HepG2 (cell line): ENCODE data around the gene CHMP1A. TPM values are rescaled to one million over a fixed set of nuclear protein-coding genes. Genes with fewer than 3 reads are reported as not detected.
"Not testable (repeated sequence)": the region's sequence is repeated elsewhere in the genome, so short reads cannot be mapped to it uniquely, and the experiment has no call there.

Experiments
- ATAC-seq: fragments of 200-7000 bp; cut with Tn5 transposase; 3 replicates; pipeline ENCODE4 v1.9.1; 2020; ENCODE audit warnings: mild to moderate bottlenecking, moderate library complexity
- BruUV-seq: library from RNA; stranded (reverse); fragments of 400-500 nt; replicated peaks from 2 replicates; lab custom pipeline; 2021; lab: Mats Ljungman, UMichigan
- CTCF ChIA-PET: fragments of 300-600 bp; formaldehyde crosslinking; extraction: SDS; loops from one replicate; lab custom pipeline; 2021; ENCODE audit warnings: low total read pairs, inconsistent platforms, low intra/inter-chr PET ratio; lab: Yijun Ruan, JAX
- POLR2A ChIA-PET: fragments of 350-600 bp; sonication (Branson Sonifier 250); formaldehyde crosslinking; loops from one replicate; lab custom pipeline; 2020; ENCODE audit warnings: antibody characterized with exemption, inconsistent platforms; lab: Yijun Ruan, JAX
- DNase-seq: peaks from one replicate; pipeline ENCODE4 v3.0.0-alpha.2; 2015; ENCODE audit warnings: low spot score
- FAIRE-seq: peaks from 3 replicates; lab custom pipeline; 2011; peaks lifted over from hg19 to GRCh38; lab: Jason Lieb, UNC
- H2AFZ ChIP-seq: one replicate; pipeline ENCODE4 v1.6.1; 2011; ENCODE audit warnings: low read length, inconsistent platforms
- H3K27ac ChIP-seq: fragments of 300-600 bp; 3 replicates; pipeline ENCODE4 v1.8.0; 2011; ENCODE audit warnings: mixed run types, mild to moderate bottlenecking, mixed read lengths, low read length, inconsistent platforms; ENCODE audit not compliant: insufficient read depth; ENCODE audit errors: extremely low read length
- H3K27me3 ChIP-seq, 2 experiments: fragments of 200-600 bp in 1 of 2; 2 replicates in 1 of 2; 3 replicates in 1 of 2; pipeline versions ENCODE4 v1.6.0 to v1.8.0; 2011; ENCODE audit warnings: low read length in 2 of 2, mild to moderate bottlenecking in 2 of 2, moderate library complexity in 2 of 2, inconsistent platforms in 1 of 2; ENCODE audit not compliant: insufficient read depth in 2 of 2, control insufficient read depth in 1 of 2
- H3K36me3 ChIP-seq, 2 experiments: fragments of 200-600 bp in 1 of 2; replicated peaks in 1 of 2; 2 replicates in 1 of 2; 3 replicates in 1 of 2; pipeline versions ENCODE4 v1.5.1 to v1.8.0; 2011; ENCODE audit warnings: low read length in 2 of 2, inconsistent platforms in 1 of 2; ENCODE audit not compliant: insufficient read depth in 2 of 2, control insufficient read depth in 1 of 2
- H3K4me1 ChIP-seq: 2 replicates; pipeline ENCODE4 v1.5.1; 2012; ENCODE audit warnings: low read length, inconsistent platforms; ENCODE audit not compliant: insufficient read depth
- H3K4me2 ChIP-seq: 2 replicates; pipeline ENCODE4 v1.6.0; 2011; ENCODE audit warnings: low read depth, low read length, inconsistent platforms
- H3K4me3 ChIP-seq, 3 experiments: fragments of 200-600 bp in 1 of 3; sonication (generic), shearing (Covaris generic) in 1 of 3; replicated peaks in 1 of 3; 2 replicates each; pipeline ENCODE4 v1.5.1; 2011 to 2016; ENCODE audit warnings: low read length in 3 of 3, inconsistent platforms in 2 of 3, low read depth in 2 of 3, mild to moderate bottlenecking in 2 of 3, control low read depth in 1 of 3, mixed read lengths in 1 of 3; ENCODE audit not compliant: insufficient read depth in 1 of 3
- H3K79me2 ChIP-seq: one replicate; pipeline ENCODE4 v1.6.1; 2011; ENCODE audit warnings: low read length, inconsistent platforms; ENCODE audit not compliant: insufficient read depth
- H3K9ac ChIP-seq: 2 replicates; pipeline ENCODE4 v1.6.0; 2011; ENCODE audit warnings: mild to moderate bottlenecking, low read depth, low read length, inconsistent platforms; ENCODE audit not compliant: insufficient read depth
- H3K9me3 ChIP-seq: 2 replicates; pipeline ENCODE4 v1.5.1; 2012; ENCODE audit warnings: mild to moderate bottlenecking, low read length
- H4K20me1 ChIP-seq: 2 replicates; pipeline ENCODE4 v1.6.0; 2011; ENCODE audit warnings: inconsistent platforms, mild to moderate bottlenecking, low read length, moderate library complexity; ENCODE audit not compliant: insufficient read depth
- DNMT1 ChIP-seq: sonication (generic); formaldehyde crosslinking; IDR thresholded peaks from 2 replicates; pipeline ENCODE4 v1.5.1; 2020; ENCODE audit warnings: mild to moderate bottlenecking, missing genetic modification reagents
- ELF1 ChIP-seq: sonication (generic); formaldehyde crosslinking; IDR thresholded peaks from 2 replicates; pipeline ENCODE4 v1.4.0; 2020; ENCODE audit warnings: missing genetic modification reagents
- FOXA1 ChIP-seq, 2 experiments: fragments of 450-650 bp in 1 of 2; sonication (generic) in 1 of 2; formaldehyde crosslinking in 1 of 2; IDR thresholded peaks; 2 replicates each; pipeline versions ENCODE4 v1.4.0 to v1.6.1; 2016 to 2020; ENCODE audit warnings: missing genetic modification reagents in 1 of 2
- GABPB1 ChIP-seq: IDR thresholded peaks from 2 replicates; pipeline ENCODE4 v1.6.1; 2016; ENCODE audit warnings: mild to moderate bottlenecking, missing genetic modification reagents, moderate library complexity, missing compliant biosample characterization
- HNRNPL ChIP-seq: fragments of 200-400 bp; formaldehyde crosslinking; IDR thresholded peaks from 2 replicates; pipeline ENCODE4 v1.6.1; 2017; ENCODE audit warnings: mild to moderate bottlenecking, low read depth, low read length
- HOXD1 ChIP-seq: sonication (generic); formaldehyde crosslinking; IDR thresholded peaks from 2 replicates; pipeline ENCODE4 v1.5.0; 2020; ENCODE audit warnings: missing genetic modification reagents
- NR2C2 ChIP-seq: sonication (generic); formaldehyde crosslinking; IDR thresholded peaks from 2 replicates; pipeline ENCODE4 v1.4.0; 2020; ENCODE audit warnings: missing genetic modification reagents, mild to moderate bottlenecking, moderate library complexity, borderline replicate concordance
- SPEN ChIP-seq: sonication (generic); formaldehyde crosslinking; IDR thresholded peaks from 2 replicates; pipeline ENCODE4 v1.5.1; 2020; ENCODE audit warnings: low read depth, mild to moderate bottlenecking, missing genetic modification reagents
- SRSF1 ChIP-seq: fragments of 200-400 bp; formaldehyde crosslinking; optimal IDR thresholded peaks from 2 replicates; pipeline ENCODE3; 2017; ENCODE audit warnings: mild to moderate bottlenecking, low read depth, low read length, moderate library complexity
- SRY ChIP-seq: sonication (generic); formaldehyde crosslinking; IDR thresholded peaks from 2 replicates; pipeline ENCODE4 v1.8.0; 2022; ENCODE audit warnings: mild to moderate bottlenecking, missing genetic modification reagents
- U2AF1 ChIP-seq: fragments of 200-400 bp; formaldehyde crosslinking; optimal IDR thresholded peaks from 2 replicates; pipeline ENCODE3; 2017; ENCODE audit warnings: mild to moderate bottlenecking, low read depth, low read length
- ZNF251 ChIP-seq: sonication (generic); formaldehyde crosslinking; IDR thresholded peaks from 2 replicates; pipeline ENCODE4 v1.9.0; 2021; ENCODE audit warnings: mild to moderate bottlenecking, missing genetic modification reagents
- ZNF333 ChIP-seq: sonication (generic); formaldehyde crosslinking; IDR thresholded peaks from 2 replicates; pipeline ENCODE4 v1.4.0; 2020; ENCODE audit warnings: mild to moderate bottlenecking, missing genetic modification reagents, borderline replicate concordance
- ZNF34 ChIP-seq: sonication (generic); formaldehyde crosslinking; IDR thresholded peaks from 2 replicates; pipeline ENCODE4 v1.4.0; 2020; ENCODE audit warnings: mild to moderate bottlenecking, missing genetic modification reagents, borderline replicate concordance
- ZNF510 ChIP-seq: sonication (generic); formaldehyde crosslinking; IDR thresholded peaks from 2 replicates; pipeline ENCODE4 v1.4.0; 2020; ENCODE audit warnings: low read depth, mild to moderate bottlenecking, missing genetic modification reagents
- ZNF556 ChIP-seq: sonication (generic); formaldehyde crosslinking; IDR thresholded peaks from 2 replicates; pipeline ENCODE4 v1.4.0; 2020; ENCODE audit warnings: mild to moderate bottlenecking, missing genetic modification reagents, borderline replicate concordance
- ZNF589 ChIP-seq: sonication (generic); formaldehyde crosslinking; conservative IDR thresholded peaks from 2 replicates; pipeline ENCODE4 v1.8.0; 2022; ENCODE audit warnings: mild to moderate bottlenecking, moderate library complexity, missing genetic modification reagents
- ZNF660 ChIP-seq: sonication (generic); formaldehyde crosslinking; IDR thresholded peaks from 2 replicates; pipeline ENCODE4 v1.5.1; 2020; ENCODE audit warnings: mild to moderate bottlenecking, low read depth, missing genetic modification reagents, borderline replicate concordance
- ZNF776 ChIP-seq: sonication (generic); formaldehyde crosslinking; IDR thresholded peaks from 2 replicates; pipeline ENCODE4 v1.4.0; 2020; ENCODE audit warnings: mild to moderate bottlenecking, missing genetic modification reagents
- ZNF800 ChIP-seq: sonication (generic); formaldehyde crosslinking; IDR thresholded peaks from 2 replicates; pipeline ENCODE4 v1.4.0; 2020; ENCODE audit warnings: missing genetic modification reagents
- WGBS: methylation state at CpG from one replicate; pipeline ENCODE4 v1.1.6; 2017; ENCODE audit warnings: low lambda C conversion rate; 5-methylcytosine and 5-hydroxymethylcytosine counted together
- in situ Hi-C: cut with HindIII; loops from 2 replicates; pipeline ENCODE4 v1.10.0; 2017; ENCODE audit warnings: low pct_unique_long_range_greater_than_20kb; ENCODE audit not compliant: extremely low pct_ligation_motif_present
- intact Hi-C: fragments of 100-400 bp; cut with micrococcal nuclease; formaldehyde crosslinking; loops from one replicate; pipeline ENCODE4 v1.10.0; 2022; ENCODE audit not compliant: unreplicated experiment
- polyA plus RNA-seq, 8 experiments: library from polyadenylated mRNA; depleted of rRNA in 3 of 8; stranded (reverse) in 7 of 8; unstranded in 1 of 8; fragments of >200 nt; fragmentation: Illumina TruSeq in 4 of 8; extraction: Trizol in 4 of 8; gene quantifications; 2 replicates each; pipeline versions ENCODE4 v1.2.1 to v1.2.3, GENCODE V29; 2011 to 2016; ENCODE audit warnings: low read depth in 4 of 8, missing spikeins in 1 of 8, mixed read lengths in 1 of 8; ENCODE audit not compliant: insufficient read depth in 1 of 8
- total RNA-seq, 5 experiments: library from RNA; depleted of rRNA; stranded (reverse); fragments of >200 nt; fragmentation: Illumina TruSeq; extraction: Trizol; gene quantifications; 2 replicates each; pipeline ENCODE4 v1.2.3, GENCODE V29; 2016; ENCODE audit warnings: low read depth in 1 of 5
- TF ChIP-seq, protein P1 (sequence below): sonication (generic); formaldehyde crosslinking; IDR thresholded peaks from 2 replicates; pipeline ENCODE4 v1.4.0; 2020; ENCODE audit warnings: mild to moderate bottlenecking, missing genetic modification reagents

The CHMP1A gene
- total and polyA plus RNA-seq, 2 of the 13 experiments (the other 11 are each of a cell fraction or from before 2014, with no cell fraction given) = 69.4 to 73.3 TPM

DNA sequence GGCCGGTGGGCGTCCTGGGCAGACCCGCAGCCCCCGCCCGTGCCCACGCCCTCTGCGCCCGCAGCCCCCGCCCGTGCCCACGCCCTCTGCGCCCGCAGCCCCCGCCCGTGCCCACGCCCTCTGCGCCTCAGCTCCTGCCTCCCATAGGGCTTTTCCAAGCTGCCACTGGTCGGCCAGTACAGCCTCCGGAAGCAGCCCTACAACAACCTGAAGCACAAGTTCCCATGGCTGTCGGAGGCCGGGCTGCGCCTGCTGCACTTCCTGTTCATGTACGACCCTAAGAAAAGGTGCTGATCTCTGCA lies 37.2 kb upstream of the CHMP1A start:
- Histone ChIP-seq H3K4me3 (peak overlapping the region; percentile 28 to 65 (median 51)), H3K9ac (peak overlapping the region; percentile 54), H3K4me2 (peak overlapping the region; percentile 74), H3K36me3 (peaks cover 5 to 14% of the 10 kb centered on the region in 2 experiments; a peak in 2 of 5 replicates), H3K27ac (peak overlapping the region; percentile 58), H3K4me1 (peaks cover 71% of the 10 kb centered on the region)
- FAIRE-seq; H2AFZ ChIP-seq; H3K9me3 ChIP-seq; DNase-seq; intact Hi-C loops; in situ Hi-C loops; CTCF ChIA-PET; BruUV-seq; H3K27me3 ChIP-seq; H4K20me1 ChIP-seq; H3K79me2 ChIP-seq; TF ChIP-seq FOXA1 (IDR thresholded peaks at IDR 0.05): not testable (repeated sequence)
- POLR2A ChIA-PET = interaction anchor here (0.7 to 1.8 kb wide), 6 partner anchors 9 to 224 kb away, joined by 3 to 8 read pairs (median 6); partner anchors contain the start of genes MC1R and TCF25
- peak; percentile 40 for ATAC-seq
- WGBS = 85% methylated on average over 15 of the region's 23 CpGs
- TF ChIP-seq GABPB1 (peak; percentile 62), HOXD1 (CRISPR knock-in tag) (0 out of 2 replicates have a peak, but pooled peaks have one; percentile 15), HNRNPL (0 out of 2 replicates have a peak, but pooled peaks have one; percentile 5), ZNF333 (CRISPR knock-in tag) (0 out of 2 replicates have a peak, but pooled peaks have one; percentile 23), ELF1 (CRISPR knock-in tag) (peak; percentile 32; the same call in 1 of the 2 replicates), ZNF776 (CRISPR knock-in tag) (peak; percentile 68; the same call in 1 of the 2 replicates), ZNF510 (CRISPR knock-in tag) (0 out of 2 replicates have a peak, but pooled peaks have one; percentile 73), ZNF660 (0 out of 2 replicates have a peak, but pooled peaks have one; percentile 18), FOXA1 (CRISPR knock-in tag; IDR thresholded peaks at IDR 0.05) (0 out of 2 replicates have a peak, but pooled peaks have one; percentile 2), ZNF556 (0 out of 2 replicates have a peak, but pooled peaks have one; percentile 19), ZNF34 (CRISPR knock-in tag) (0 out of 2 replicates have a peak, but pooled peaks have one; percentile 90), U2AF1 (peak; percentile 57), SRSF1 (peak; percentile 52), ZNF800 (CRISPR knock-in tag) (peak; percentile 28; the same call in 1 of the 2 replicates), SPEN (CRISPR knock-in tag) (0 out of 2 replicates have a peak, but pooled peaks have one; percentile 6), NR2C2 (CRISPR knock-in tag) (peak; percentile 4; the same call in 1 of the 2 replicates), SRY (0 out of 2 replicates have a peak, but pooled peaks have one; percentile 45), DNMT1 (0 out of 2 replicates have a peak, but pooled peaks have one; percentile 5), ZNF251 (CRISPR knock-in tag) (0 out of 2 replicates have a peak, but pooled peaks have one; percentile 17), ZNF589 (CRISPR knock-in tag) (0 out of 2 replicates have a peak, but pooled peaks have one; percentile 46)
- TF ChIP-seq, protein P1, sequence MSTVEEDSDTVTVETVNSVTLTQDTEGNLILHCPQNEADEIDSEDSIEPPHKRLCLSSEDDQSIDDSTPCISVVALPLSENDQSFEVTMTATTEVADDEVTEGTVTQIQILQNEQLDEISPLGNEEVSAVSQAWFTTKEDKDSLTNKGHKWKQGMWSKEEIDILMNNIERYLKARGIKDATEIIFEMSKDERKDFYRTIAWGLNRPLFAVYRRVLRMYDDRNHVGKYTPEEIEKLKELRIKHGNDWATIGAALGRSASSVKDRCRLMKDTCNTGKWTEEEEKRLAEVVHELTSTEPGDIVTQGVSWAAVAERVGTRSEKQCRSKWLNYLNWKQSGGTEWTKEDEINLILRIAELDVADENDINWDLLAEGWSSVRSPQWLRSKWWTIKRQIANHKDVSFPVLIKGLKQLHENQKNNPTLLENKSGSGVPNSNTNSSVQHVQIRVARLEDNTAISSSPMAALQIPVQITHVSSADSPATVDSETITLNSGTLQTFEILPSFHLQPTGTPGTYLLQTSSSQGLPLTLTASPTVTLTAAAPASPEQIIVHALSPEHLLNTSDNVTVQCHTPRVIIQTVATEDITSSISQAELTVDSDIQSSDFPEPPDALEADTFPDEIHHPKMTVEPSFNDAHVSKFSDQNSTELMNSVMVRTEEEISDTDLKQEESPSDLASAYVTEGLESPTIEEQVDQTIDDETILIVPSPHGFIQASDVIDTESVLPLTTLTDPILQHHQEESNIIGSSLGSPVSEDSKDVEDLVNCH = peak; percentile 34; the same call in 1 of the 2 replicates
